Measurements from ENCODE around the gene NDUFS2.
A peak's percentile ranks its signal among the peaks of the same experiment; 100 is the strongest.
"Not testable (repeated sequence)": the region's sequence is repeated elsewhere in the genome, so short reads cannot be mapped to it uniquely, and the experiment has no call there.

Gene NDUFS2

GRCh38 chr1:161255302-161255701, 53.1 kb downstream of the NDUFS2 start:
- DNase-seq (ENCODE audit: low spot score) = not testable (repeated sequence)

GRCh38 chr1:161255955-161256520, 53.9 kb downstream of the NDUFS2 start:
- not testable (repeated sequence) for DNase-seq (ENCODE audit: low spot score)

GRCh38 chr1:161257109-161257508, 54.9 kb downstream of the NDUFS2 start:
- not testable (repeated sequence) for DNase-seq (ENCODE audit: low spot score)

GRCh38 chr1:161258439-161259344, 56.5 kb downstream of the NDUFS2 start, which contains the start of gene PCP4L1:
Gene PCP4L1, plus strand, starts transcription at chr1:161258745. Its CDS starts 230 bp downstream, at chr1:161258975.
- peak; percentile 63 for DNase-seq (ENCODE audit: low spot score)

GRCh38 chr1:161259345-161259702, 57.2 kb downstream of the NDUFS2 start:
- DNase-seq (ENCODE audit: low spot score) = no peak

- DNase-seq (ENCODE audit: low spot score) = no peak
Observed at GRCh38 chr1:161259765-161260164, 57.6 kb downstream of the NDUFS2 start.

- no peak for DNase-seq (ENCODE audit: low spot score)
Observed at GRCh38 chr1:161260376-161261260, 58.5 kb downstream of the NDUFS2 start.

GRCh38 chr1:161261261-161262235, 59.4 kb downstream of the NDUFS2 start:
- DNase-seq (ENCODE audit: low spot score) = no peak

All from GM03348 (cell line).